NCI-H748 (cell line): Measurements from ENCODE around the gene ETV2.
A peak's percentile ranks its signal among the peaks of the same experiment; 100 is the strongest.
"Not testable (repeated sequence)": the region's sequence is repeated elsewhere in the genome, so short reads cannot be mapped to it uniquely, and the experiment has no call there.

Experiments
- DNase-seq: peaks from one replicate; lab custom pipeline; 2025; ENCODE audit not compliant: unreplicated experiment; lab: John Stamatoyannopoulos, UW

Gene ETV2

GRCh38 chr19:35641515-35642151 is at the start of gene ETV2:
Gene ETV2, plus strand, starts transcription at chr19:35641745. Its CDS starts 716 bp downstream, at chr19:35642461.
- DNase-seq: no peak

GRCh38 chr19:35592226-35592625 is 49.3 kb upstream of the ETV2 start:
- DNase-seq: peak; percentile 37

GRCh38 chr19:35595026-35595425 is 46.5 kb upstream of the ETV2 start:
- not testable (repeated sequence) for DNase-seq

GRCh38 chr19:35595928-35596327 is 45.6 kb upstream of the ETV2 start:
- DNase-seq: no peak

GRCh38 chr19:35596366-35596999 is 45.1 kb upstream of the ETV2 start:
- no peak for DNase-seq

GRCh38 chr19:35601971-35602370 is 39.6 kb upstream of the ETV2 start:
- DNase-seq: no peak

- not testable (repeated sequence) for DNase-seq
Measured at GRCh38 chr19:35604436-35604835, 37.1 kb upstream of the ETV2 start.

GRCh38 chr19:35607170-35607569 is 34.4 kb upstream of the ETV2 start:
- not testable (repeated sequence) for DNase-seq

- no peak for DNase-seq
Measured at GRCh38 chr19:35607661-35608060, 33.9 kb upstream of the ETV2 start.

- DNase-seq: no peak
Measured at GRCh38 chr19:35608251-35608650, 33.3 kb upstream of the ETV2 start.

- DNase-seq: no peak
Measured at GRCh38 chr19:35609851-35610353, 31.6 kb upstream of the ETV2 start.

- DNase-seq: no peak
Measured at GRCh38 chr19:35612224-35612558, 29.4 kb upstream of the ETV2 start.

- DNase-seq: peak; percentile 96
Measured at GRCh38 chr19:35612559-35613321, 28.8 kb upstream of the ETV2 start, which contains the start of gene HAUS5. Gene HAUS5, plus strand, starts transcription at chr19:35612735. Its CDS starts 60 bp downstream, at chr19:35612795.

- DNase-seq: no peak
Measured at GRCh38 chr19:35613574-35613973, 28.0 kb upstream of the ETV2 start.

- DNase-seq: no peak
Measured at GRCh38 chr19:35615036-35615435, 26.5 kb upstream of the ETV2 start.

- no peak for DNase-seq
Measured at GRCh38 chr19:35618857-35619256, 22.7 kb upstream of the ETV2 start.

- DNase-seq: no peak
Measured at GRCh38 chr19:35619290-35619923, 22.1 kb upstream of the ETV2 start.

GRCh38 chr19:35620001-35620400 is 21.5 kb upstream of the ETV2 start:
- no peak for DNase-seq

GRCh38 chr19:35621708-35622107 is 19.8 kb upstream of the ETV2 start:
- no peak for DNase-seq

GRCh38 chr19:35622750-35623149 is 18.8 kb upstream of the ETV2 start:
- no peak for DNase-seq

- no peak for DNase-seq
Measured at GRCh38 chr19:35623327-35624010, 18.1 kb upstream of the ETV2 start.
